Adipocyte (in vitro differentiated cells): ENCODE measurements around the gene KCNK17.

Source experiments
- DNase-seq: peaks from one replicate; pipeline ENCODE4 v3.0.0-alpha.2; 2015; ENCODE audit warnings: low read depth
- H3K27me3 ChIP-seq: replicated peaks from 2 replicates; pipeline ENCODE4 v1.7.0; 2013; ENCODE audit warnings: mild to moderate bottlenecking, low read length, moderate library complexity; ENCODE audit not compliant: control insufficient read depth, insufficient read depth
- H3K36me3 ChIP-seq: 2 replicates; pipeline ENCODE4 v1.7.0; 2013; ENCODE audit warnings: low read length, mild to moderate bottlenecking, moderate library complexity; ENCODE audit not compliant: control insufficient read depth, insufficient read depth, severe bottlenecking
- H3K4me1 ChIP-seq: 2 replicates; pipeline ENCODE4 v1.7.0; 2013; ENCODE audit warnings: mild to moderate bottlenecking, low read length, moderate library complexity; ENCODE audit not compliant: control insufficient read depth, insufficient read depth
- H3K4me3 ChIP-seq: 2 replicates; pipeline ENCODE4 v1.7.0; 2013; ENCODE audit warnings: mild to moderate bottlenecking, low read length, moderate library complexity
- H3K9ac ChIP-seq: 2 replicates; pipeline ENCODE4 v1.7.0; 2013; ENCODE audit warnings: mild to moderate bottlenecking, low read length, moderate library complexity
- H3K9me3 ChIP-seq: 2 replicates; pipeline ENCODE4 v1.7.0; 2013; ENCODE audit warnings: mild to moderate bottlenecking, low read length, moderate library complexity; ENCODE audit not compliant: control insufficient read depth

KCNK17 gene

GRCh38 chr6:39333644-39334438 lies 19.6 kb upstream of the KCNK17 start:
- no peak overlapping the region for H3K4me3 ChIP-seq
- no peaks in the 10 kb centered on the region for H3K9me3 ChIP-seq
- H3K9ac ChIP-seq, result no peak overlapping the region
- DNase-seq, result no peak
- H3K27me3 ChIP-seq, result peaks cover 40% of the 10 kb centered on the region
- H3K36me3 ChIP-seq, result no peaks in the 10 kb centered on the region
- H3K4me1 ChIP-seq, result peaks cover 12% of the 10 kb centered on the region

- no peak overlapping the region for H3K9ac ChIP-seq
- no peaks in the 10 kb centered on the region for H3K9me3 ChIP-seq
- no peak for DNase-seq
- H3K27me3 ChIP-seq, result peaks cover 61% of the 10 kb centered on the region
- peaks cover 12% of the 10 kb centered on the region for H3K4me1 ChIP-seq
- H3K36me3 ChIP-seq, result no peaks in the 10 kb centered on the region
- no peak overlapping the region for H3K4me3 ChIP-seq
Observed at GRCh38 chr6:39330476-39330875, 16.3 kb upstream of the KCNK17 start.

- peaks cover 65% of the 10 kb centered on the region for H3K27me3 ChIP-seq
- DNase-seq, result no peak
- H3K9ac ChIP-seq, result no peak overlapping the region
- H3K4me1 ChIP-seq, result peaks cover 12% of the 10 kb centered on the region
- no peak overlapping the region for H3K4me3 ChIP-seq
- H3K9me3 ChIP-seq, result no peaks in the 10 kb centered on the region
- H3K36me3 ChIP-seq, result no peaks in the 10 kb centered on the region
Observed at GRCh38 chr6:39330057-39330456, 15.8 kb upstream of the KCNK17 start.

GRCh38 chr6:39328066-39328465 lies 13.8 kb upstream of the KCNK17 start:
- no peak overlapping the region for H3K9ac ChIP-seq
- no peak for DNase-seq
- peaks cover 75% of the 10 kb centered on the region for H3K27me3 ChIP-seq
- no peaks in the 10 kb centered on the region for H3K9me3 ChIP-seq
- no peak overlapping the region for H3K4me3 ChIP-seq
- no peaks in the 10 kb centered on the region for H3K4me1 ChIP-seq
- H3K36me3 ChIP-seq, result no peaks in the 10 kb centered on the region

GRCh38 chr6:39327507-39327906 lies 13.3 kb upstream of the KCNK17 start:
- Histone ChIP-seq H3K36me3 (no peaks in the 10 kb centered on the region), H3K4me1 (no peaks in the 10 kb centered on the region), H3K4me3 (no peak overlapping the region), H3K27me3 (peaks cover 75% of the 10 kb centered on the region), H3K9me3 (no peaks in the 10 kb centered on the region), H3K9ac (no peak overlapping the region)
- no peak for DNase-seq

GRCh38 chr6:39322306-39322850 lies 8.2 kb upstream of the KCNK17 start, which contains the start of gene KCNK16:
Gene KCNK16 (minus strand): TSS chr6:39322702. CDS start chr6:39322540, 162 bp downstream.
- no peaks in the 10 kb centered on the region for H3K36me3 ChIP-seq
- peaks cover 3% of the 10 kb centered on the region for H3K9me3 ChIP-seq
- DNase-seq, result no peak
- peaks cover 68% of the 10 kb centered on the region for H3K27me3 ChIP-seq
- no peak within 1 kb of the TSS for H3K4me3 ChIP-seq
- H3K9ac ChIP-seq, result no peak within 1 kb of the TSS
- no peaks in the 10 kb centered on the region for H3K4me1 ChIP-seq

- Histone ChIP-seq H3K4me1 (no peaks in the 10 kb centered on the region), H3K4me3 (no peak overlapping the region), H3K9ac (no peak overlapping the region), H3K36me3 (no peaks in the 10 kb centered on the region), H3K9me3 (peaks cover 3% of the 10 kb centered on the region), H3K27me3 (peaks cover 68% of the 10 kb centered on the region)
- DNase-seq, result no peak
Observed at GRCh38 chr6:39321761-39322160, 7.5 kb upstream of the KCNK17 start.

GRCh38 chr6:39320363-39320984 lies 6.3 kb upstream of the KCNK17 start:
- H3K27me3 ChIP-seq, result peaks cover 64% of the 10 kb centered on the region
- no peak overlapping the region for H3K9ac ChIP-seq
- no peaks in the 10 kb centered on the region for H3K36me3 ChIP-seq
- no peak overlapping the region for H3K4me3 ChIP-seq
- peaks cover 3% of the 10 kb centered on the region for H3K9me3 ChIP-seq
- no peak for DNase-seq
- no peaks in the 10 kb centered on the region for H3K4me1 ChIP-seq

GRCh38 chr6:39319621-39320362 lies 5.6 kb upstream of the KCNK17 start:
- Histone ChIP-seq H3K4me1 (no peaks in the 10 kb centered on the region), H3K9me3 (peaks cover 3% of the 10 kb centered on the region), H3K27me3 (peaks cover 65% of the 10 kb centered on the region), H3K4me3 (no peak overlapping the region), H3K36me3 (no peaks in the 10 kb centered on the region), H3K9ac (no peak overlapping the region)
- no peak for DNase-seq

GRCh38 chr6:39317256-39317655 lies 3.0 kb upstream of the KCNK17 start:
- Histone ChIP-seq H3K27me3 (peaks cover 67% of the 10 kb centered on the region), H3K36me3 (no peaks in the 10 kb centered on the region), H3K4me1 (peaks cover 2% of the 10 kb centered on the region), H3K4me3 (no peak overlapping the region), H3K9me3 (peaks cover 3% of the 10 kb centered on the region), H3K9ac (no peak overlapping the region)
- no peak for DNase-seq
